GM21360 (cell line): ENCODE data around the gene DLEU7.

Source experiments
- ATAC-seq: cut with Tn5 transposase; IDR thresholded peaks from one replicate; pipeline ENCODE4 v1.9.1; 2021; ENCODE audit warnings: mild to moderate bottlenecking, moderate library complexity; ENCODE audit not compliant: unreplicated experiment

The DLEU7 gene

DNA sequence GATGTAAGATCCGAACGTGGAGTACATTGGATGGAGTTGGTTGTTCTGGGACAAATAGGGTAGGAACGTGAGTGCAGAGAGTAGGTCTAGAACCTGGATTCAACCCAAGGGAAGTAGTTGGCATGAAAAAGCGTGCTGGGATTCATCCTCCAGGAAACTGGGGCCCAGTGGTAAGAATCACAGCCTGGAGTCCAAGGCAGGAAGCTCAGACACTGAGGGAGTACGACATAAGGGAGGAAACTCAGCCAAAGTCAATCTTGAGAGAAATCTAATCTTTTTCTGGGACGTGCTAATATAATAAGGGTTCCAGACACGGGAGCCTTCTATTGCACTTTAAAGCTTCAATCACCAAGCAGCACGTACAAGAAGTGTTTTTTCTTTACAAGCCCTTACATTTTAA, 46.4 kb downstream of the DLEU7 start:
- ATAC-seq, result no peak

- ATAC-seq, result no peak
These were observed 47.0 kb downstream of the DLEU7 start for GRCh38 chr13:50796463-50796862.

DNA sequence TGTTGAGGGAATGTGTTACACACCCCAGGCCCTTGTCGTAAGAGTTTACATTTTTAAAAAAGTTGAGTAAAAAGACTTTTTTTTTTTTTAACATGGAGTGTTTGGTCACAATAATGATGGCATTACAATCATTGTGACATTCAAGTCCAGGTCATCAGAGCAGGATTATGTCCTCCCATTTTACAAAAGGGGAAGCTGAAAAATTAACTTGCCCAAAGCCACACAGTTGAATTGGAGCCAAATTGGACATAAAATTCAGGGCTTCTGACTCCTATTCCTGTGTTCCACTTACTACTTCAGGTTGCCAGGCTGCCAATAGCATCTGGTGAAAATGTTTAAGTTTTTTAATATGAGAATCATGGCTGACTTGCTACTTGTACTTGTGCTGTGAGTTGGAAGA, 49.3 kb downstream of the DLEU7 start:
- no peak for ATAC-seq

DNA sequence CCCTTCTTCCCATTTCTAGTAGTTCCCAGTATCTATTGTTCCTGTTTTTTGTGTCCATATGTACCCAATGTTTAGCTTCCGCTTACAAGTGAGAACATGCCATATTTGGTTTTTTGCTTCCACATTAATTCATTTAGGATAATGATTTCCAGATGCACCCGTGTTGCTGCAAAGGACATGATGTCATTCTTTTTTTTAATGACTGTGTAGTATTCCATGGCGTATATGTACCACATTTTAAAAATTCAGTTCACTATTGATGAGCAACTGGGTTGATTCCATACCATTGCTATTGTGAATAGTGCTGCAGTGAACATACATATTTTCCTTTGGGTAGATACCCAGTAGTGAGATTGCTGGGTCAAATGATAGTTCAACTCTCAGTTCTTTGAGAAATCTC, 50.5 kb downstream of the DLEU7 start:
- no peak for ATAC-seq

GRCh38 chr13:50788551-50789210, 54.8 kb downstream of the DLEU7 start:
- ATAC-seq, result no peak

DNA sequence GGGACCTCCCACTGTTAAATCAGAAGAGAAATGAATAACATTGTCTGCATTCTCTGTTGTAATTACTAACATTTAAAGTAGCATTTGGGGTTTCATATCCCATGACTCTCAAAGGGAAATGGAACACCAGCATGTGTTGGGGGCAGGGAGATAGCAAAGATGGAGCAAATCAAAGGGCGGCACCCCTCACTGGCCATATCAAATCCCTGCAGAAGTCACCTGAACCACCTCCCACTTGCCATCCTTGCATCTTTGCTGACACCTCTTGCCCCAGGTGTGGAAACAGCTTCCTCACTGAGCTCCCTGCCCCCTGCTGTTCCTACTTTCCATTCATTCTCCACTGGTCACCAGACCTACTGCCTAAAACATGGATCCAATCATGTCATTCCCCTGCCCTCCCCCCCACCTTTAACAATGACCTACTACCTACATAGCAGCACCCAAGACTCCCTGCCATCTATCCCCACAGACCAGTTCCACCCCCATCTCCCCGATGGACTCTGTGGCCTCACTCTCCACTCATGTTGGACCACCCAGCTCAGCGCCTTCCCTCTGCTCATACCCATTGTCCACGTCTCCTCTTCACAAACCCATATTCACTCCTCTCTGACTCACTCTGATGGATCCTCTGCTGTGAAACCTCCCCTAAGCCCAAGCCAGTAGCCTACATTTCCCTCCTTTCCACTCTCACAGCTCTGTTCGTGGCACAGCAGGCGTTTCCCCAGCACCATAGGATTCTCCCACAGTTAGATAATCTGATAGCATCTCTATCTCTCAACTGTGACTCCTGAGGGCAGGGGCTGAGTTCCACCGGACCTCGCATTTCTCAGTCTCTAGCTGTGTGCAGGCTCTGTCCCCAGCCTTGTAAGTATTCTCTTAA, 55.9 kb downstream of the DLEU7 start:
- no peak for ATAC-seq

GRCh38 chr13:50783717-50784290, 59.7 kb downstream of the DLEU7 start:
- ATAC-seq, result no peak

DNA sequence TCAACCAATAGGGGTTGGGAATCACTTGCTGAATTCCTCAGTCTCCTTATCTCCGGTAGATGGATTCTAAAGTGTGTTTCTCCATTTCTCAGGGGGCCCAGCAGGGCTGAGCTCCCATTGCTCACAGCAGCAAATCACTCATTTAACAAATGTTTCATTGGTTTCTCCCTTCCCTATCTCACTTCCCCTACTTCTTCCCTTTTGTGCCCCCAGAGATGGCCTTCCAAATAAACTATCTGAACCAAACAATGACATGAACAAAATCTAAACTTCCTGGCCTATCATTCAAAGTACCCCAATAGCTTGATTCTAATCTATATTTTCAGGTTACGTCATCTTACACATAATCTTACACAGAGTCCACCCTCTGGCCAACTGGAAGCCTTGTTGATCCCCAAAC, 60.4 kb downstream of the DLEU7 start:
- no peak for ATAC-seq

- ATAC-seq, result no peak
These were observed 63.1 kb downstream of the DLEU7 start for GRCh38 chr13:50780201-50781015.

GRCh38 chr13:50779443-50780200, 63.9 kb downstream of the DLEU7 start:
- ATAC-seq, result no peak
